HG03565 (cell line): ENCODE results near the gene TSPAN8.
"Not testable (repeated sequence)": the region's sequence is repeated elsewhere in the genome, so short reads cannot be mapped to it uniquely, and the experiment has no call there.

ENCODE experiments used
- ATAC-seq: cut with Tn5 transposase; IDR thresholded peaks from one replicate; pipeline ENCODE4 v1.9.1; 2021; ENCODE audit warnings: mild to moderate bottlenecking, moderate library complexity; ENCODE audit not compliant: unreplicated experiment

Gene TSPAN8

DNA sequence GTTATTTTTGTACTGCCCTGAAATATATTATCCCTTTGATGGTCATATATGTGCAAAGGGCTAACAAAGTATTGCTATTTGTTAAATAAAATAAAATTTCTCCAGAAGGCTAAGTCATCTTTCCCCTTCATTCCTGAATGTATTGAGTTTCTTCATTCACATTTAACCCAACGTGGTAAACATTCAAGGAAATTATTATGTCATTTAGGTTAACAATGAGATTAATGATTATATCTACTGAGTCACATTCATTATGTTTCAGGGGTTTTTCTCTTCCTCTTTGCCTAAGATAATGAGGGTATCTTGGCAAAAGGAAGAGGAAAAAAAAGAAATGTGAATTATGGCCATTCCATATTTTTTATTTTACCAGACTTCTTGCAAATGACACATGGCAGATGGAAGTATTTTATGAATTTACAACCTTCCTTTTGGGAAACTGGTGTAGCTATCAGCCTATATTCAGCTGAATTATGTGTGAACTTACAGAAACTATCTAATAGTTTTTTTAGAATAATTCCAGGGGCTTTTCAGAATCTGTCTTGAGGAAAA, 27.2 kb downstream of the TSPAN8 start:
- no peak for ATAC-seq

DNA sequence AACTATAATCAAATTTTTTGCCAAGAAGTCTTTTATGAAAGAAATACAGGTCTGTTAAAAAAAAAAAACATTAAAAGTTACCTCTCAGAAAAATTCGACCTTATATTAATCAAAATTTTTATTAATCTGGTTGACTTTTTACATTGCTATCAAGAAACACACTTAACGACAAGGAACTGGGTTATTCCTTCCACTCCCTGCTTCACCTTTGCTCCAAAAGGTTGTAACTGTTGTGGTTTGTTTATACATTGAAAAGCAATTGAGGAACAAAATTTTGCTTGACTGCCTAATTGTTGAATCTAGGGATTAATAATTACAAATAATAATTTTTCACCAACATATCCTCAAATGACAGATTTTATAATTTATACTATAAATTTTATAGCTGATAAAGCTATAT, 28.4 kb downstream of the TSPAN8 start:
- ATAC-seq: no peak

DNA sequence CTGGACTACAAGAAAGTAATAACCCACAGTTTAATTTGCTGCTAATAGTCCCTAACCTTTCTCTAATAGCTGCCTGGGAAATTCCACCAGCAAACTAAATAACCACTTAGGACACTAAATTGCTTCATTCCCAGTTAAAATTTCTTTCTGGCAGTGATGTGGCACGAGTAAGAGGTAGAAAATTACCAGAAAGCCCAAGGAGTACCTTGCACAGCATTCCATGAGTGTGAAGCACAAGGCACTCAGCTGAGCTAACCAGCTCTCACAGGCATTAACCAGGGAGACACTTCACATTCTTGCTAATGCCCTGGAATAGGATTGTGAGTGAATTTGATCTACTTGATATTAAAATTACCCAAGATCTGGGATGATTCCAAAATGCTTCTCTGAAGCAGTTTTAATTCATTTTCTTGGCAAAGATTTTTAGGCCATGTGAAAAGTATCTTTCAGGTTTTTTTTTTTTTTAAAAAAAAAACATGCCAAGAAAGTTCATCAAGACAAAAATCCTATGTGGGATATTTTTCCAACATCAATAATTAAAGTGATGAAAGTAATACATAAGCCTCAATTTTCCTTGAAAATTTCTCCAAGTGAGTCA, 29.5 kb downstream of the TSPAN8 start:
- no peak for ATAC-seq

DNA sequence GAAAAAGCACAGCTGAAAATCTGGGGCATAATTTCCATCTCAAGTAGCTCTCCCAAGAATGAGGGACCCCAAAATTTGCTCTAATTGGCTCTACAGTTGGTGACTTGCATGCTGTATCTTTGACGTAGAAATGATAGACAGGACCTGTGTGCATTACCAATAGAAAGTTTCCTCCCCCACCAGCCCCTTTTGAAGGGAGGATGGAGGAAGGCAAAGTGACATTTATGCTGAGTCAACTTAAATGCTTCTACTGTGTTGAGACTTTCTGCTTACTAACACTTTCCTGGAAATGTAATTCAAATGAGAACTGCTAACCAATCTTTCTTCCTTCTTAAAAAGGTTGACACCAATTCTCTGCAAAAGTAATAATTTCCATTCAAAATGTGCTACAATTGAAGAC, 31.9 kb downstream of the TSPAN8 start:
- no peak for ATAC-seq

DNA sequence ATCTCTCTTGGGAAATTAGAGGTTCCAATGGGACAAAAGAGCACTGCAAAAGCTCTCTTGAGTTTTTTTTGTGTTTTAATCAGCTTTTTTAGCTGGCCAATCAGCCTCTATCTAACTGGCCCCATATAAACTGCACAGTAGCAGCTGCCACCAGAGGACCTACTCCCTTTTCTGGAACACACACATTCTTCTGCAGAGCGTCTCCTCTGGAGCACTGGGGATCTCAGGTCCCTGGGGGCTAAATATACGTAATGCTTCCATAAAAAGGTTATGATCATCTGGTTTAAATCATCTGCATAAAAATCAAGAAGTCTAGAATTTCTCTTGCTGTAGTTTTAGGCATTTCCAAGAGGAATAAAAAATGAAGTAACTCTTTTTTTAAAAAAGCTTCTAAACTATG, 32.3 kb downstream of the TSPAN8 start:
- ATAC-seq: no peak

DNA sequence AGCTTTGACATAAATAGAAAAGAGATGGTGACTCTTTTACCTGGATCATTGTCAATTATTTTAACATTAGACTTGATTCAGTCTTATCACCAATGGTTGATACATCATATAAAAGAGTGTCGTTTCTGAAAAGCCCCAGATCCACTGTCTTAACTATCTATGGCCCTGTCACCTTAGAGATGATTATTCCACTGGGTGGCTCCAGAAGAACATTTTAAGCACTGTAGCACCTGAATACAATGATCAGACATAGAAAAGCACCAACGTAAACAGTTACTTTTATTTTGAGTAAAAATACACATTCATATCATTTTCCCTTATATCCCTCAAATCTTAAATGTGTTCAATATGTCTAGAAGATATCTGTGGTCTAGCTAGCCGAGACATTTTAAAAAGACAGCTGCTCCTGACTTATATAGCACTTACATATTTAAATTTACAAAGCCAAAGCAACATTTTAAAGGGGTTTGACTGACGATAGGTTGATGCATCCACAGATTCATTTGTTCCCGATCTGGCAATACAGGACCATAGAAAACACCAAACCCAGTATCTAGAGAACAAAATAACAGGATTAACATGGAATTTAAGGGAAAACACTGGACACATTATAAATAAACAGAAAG, 32.9 kb downstream of the TSPAN8 start:
- no peak for ATAC-seq

DNA sequence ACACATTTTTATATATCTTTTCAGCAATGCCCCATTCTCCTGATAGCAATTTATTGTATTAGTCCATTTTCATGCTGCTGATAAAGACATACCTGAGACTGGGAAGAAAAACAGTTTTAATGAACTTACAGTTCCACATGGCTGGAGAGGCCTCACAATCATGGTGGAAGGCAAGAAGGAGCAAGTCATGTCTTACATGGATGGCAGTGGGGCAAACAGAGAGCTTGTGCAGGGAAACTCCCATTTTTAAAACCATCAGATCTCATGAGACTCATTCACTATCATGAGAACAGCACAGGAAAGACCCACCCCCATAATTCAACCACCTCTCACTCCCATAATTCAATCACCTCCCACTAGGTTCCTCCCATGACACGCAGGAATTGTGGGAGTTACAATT, 44.7 kb downstream of the TSPAN8 start:
- ATAC-seq: not testable (repeated sequence)

DNA sequence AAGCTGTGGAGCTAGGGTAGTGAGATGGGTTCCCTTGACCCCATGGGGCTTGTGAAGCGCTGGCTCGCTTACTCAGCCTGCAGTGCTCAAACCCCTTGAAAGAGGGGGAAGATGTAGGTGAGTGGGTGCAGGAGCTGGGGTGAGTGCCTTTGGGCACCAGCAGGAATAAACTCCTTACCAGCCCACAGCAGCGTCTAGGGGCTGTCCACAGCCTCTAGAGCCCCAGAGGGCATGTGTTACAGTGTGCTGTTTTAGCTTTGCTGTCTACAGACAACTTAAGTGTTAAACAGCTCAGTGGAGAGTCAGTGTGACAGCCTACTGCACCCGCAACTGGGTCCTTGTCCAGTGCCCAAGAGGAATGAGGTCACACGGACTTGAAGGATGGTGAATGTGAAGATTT, 48.0 kb downstream of the TSPAN8 start:
- ATAC-seq: no peak

DNA sequence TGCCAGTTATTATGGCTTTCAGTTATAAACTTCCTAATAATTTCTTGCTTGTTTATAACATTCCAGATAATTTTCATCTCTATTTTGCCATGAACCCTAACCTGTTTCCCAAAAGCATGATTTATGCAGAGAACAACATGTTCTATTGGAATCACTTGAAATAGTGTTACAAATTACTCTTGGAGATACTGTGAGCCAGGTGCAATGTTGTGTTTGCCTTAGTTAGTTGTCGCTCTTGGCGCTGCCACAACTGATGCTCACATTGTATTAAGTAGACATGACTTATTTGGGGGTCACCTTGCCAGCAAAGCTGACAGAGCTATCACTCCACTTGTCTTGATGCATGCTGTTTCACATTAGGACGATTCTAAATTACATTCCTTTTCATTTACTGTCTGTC, 49.4 kb downstream of the TSPAN8 start:
- no peak for ATAC-seq

DNA sequence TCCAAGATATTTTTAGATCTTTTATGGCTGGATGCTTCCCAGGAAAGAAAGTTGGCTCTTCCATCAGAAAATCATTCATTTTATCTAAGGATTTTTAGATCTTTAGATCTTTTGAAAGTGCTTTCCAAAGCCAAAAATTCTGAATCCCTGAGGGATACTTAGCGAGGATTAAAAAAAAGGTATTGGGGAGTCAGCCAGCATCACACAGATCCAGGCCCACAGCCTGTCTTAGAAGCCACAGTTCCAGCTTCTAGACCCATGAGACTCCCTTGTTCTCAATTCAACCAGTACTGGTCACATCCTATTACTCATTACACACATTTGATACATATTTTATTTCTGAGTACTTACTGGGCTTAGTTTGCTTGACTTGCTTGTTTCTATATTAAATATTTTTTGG, 49.9 kb downstream of the TSPAN8 start:
- ATAC-seq: no peak

DNA sequence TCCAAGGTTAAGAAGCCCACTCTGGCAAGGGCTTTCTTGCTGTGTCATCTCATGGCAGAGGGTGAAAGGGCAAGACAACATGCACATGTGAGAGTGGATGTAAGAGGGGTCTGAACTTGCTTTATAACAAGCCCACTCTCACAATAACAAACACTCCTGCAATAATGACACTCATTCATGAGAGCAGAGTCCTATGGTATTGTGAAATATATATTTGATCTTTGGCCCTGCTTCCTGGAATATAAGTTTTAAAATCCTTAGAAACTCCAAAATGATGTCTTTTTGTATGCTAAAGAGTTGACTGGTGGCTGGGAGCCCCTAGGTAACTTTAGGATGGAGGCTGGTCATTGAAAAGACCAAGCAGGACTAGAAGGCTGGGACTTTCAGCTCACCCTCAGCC, 51.8 kb downstream of the TSPAN8 start:
- no peak for ATAC-seq

DNA sequence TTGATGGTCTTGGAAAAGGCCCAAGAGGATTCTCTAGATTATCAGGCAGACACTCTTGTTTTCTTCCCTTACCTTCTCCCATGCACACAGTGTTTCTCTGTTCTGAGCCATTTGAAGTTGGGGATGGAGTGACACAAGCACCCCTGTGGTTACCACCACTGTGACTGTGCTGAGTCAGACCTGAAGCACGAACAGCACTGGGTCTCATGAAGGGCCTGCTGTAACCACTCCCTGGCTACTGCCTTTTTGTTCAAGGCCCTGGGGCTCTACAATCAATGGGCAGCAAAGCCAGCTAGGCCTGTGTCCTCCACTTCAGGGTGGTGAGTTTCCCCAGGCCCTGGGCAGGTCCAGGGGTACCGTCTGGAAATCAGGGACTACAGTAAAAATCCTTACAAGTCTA, 65.5 kb downstream of the TSPAN8 start:
- ATAC-seq: no peak

DNA sequence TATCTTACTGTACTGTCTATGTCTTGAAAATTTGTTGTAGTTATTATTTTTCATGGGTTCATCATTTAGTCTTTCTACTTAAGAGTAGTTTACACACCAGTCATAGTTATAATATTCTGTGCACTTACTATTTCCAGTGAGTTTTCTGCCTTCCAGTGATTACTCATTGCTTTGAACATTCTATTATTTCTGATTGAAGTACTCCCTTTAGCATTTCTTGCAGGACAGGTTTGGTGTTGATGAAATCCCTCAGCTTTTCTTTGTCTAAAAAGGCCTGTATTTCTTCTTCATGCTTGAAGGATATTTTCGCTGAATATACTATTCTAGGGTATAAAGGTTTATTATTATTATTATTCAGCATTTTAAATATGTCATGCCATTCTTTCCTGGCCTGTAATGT, 66.8 kb downstream of the TSPAN8 start:
- ATAC-seq: no peak

DNA sequence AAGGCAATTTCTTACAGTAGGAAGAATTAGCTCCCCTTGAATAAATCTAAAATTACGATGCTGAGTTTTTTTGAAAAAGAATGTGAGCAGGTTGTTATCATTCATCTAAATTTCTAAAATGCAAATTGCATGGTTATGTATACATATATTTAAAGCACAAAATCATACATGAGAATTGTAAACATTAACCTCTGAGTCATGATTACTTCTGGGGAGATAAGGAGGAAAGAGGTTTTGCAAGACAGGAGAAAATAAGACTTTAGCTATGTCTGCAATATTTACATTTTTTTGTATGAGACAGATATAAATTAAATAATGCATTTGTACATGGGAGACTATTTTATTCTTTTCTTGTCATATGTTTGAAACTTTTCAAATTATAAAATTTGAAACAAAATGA, 72.2 kb downstream of the TSPAN8 start:
- ATAC-seq: no peak

DNA sequence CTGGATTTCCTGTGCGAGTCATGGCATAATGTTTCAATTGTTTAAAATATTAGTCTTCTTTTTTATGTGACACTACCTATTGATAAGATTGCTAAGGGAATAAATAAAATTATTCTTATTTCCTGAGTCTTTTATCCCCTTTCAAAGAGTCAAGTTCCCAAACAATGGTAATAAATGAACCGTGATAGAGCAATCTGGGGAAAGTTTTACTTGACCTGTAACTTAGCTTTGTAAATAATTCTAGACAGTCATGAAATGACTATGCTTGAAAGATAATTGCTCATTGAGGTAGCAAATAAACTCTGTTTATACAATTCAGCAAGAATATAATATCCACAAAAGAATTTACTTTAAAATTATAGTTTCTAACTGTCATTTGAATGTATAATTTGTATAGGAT, 82.1 kb downstream of the TSPAN8 start:
- ATAC-seq: no peak
